Heart left ventricle (tissue), 13 donors: ENCODE measurements around the gene RHOH.

Experiments used
- CTCF ChIP-seq, 12 donors: fragments of 200-600 bp; sonication (generic) in 4 of 12; IDR thresholded peaks; one replicate each; pipeline versions ENCODE4 v1.5.0 to v1.8.0; 2018 to 2022; ENCODE audit warnings: antibody characterized with exemption in 12 of 12, mild to moderate bottlenecking in 5 of 12
- POLR2A ChIP-seq, 2 donors: fragments of 450-650 bp; IDR thresholded peaks; one replicate each; pipeline ENCODE4 v1.6.1; 2017; ENCODE audit warnings: antibody characterized with exemption in 2 of 2, mild to moderate bottlenecking in 2 of 2, moderate library complexity in 2 of 2
- donor health status: ischemic (EF 13 %, LVEDD 7.1; RV severe dilation, severe dysfunction).
- donor health status: DM: no; HTN: yes; CAD: no.
- donor health status: DM: no; HTN: no; CAD: no.
- donor health status: ischemic (EF 25% LVEDD 6.9; RV normal size, moderate dysfunction).
- donor health status: ischemic (EF 25% LVEDD 5.7; RV mildly dilated, moderate dysfunction).
- donor health status: ischemic (EF 35%, LVEDD 5.7; RV mildly dilated, moderate dysfunction).
- donor health status: nonischemic (EF 11% LVEDD 7.7; RV severe dilation, severe dysfunction).
- donor health status: DM: yes; HTN: yes; CAD: no.
- donor health status: PGD.
- donor health status: ischemic (EF 29% LVEDD 5.4; RV normal size, mild dysfunction).
- donor health status: nonischemic (EF 23%, LVEDD 6.1; RV moderate dilation, normal function).

GRCh38 chr4:40246938-40247337 is 50.1 kb downstream of the RHOH start:
- TF ChIP-seq POLR2A (IDR thresholded peaks at IDR 0.05) = no peak
- no peak for TF ChIP-seq CTCF (IDR thresholded peaks at IDR 0.05)
